DND-41 (cell line): ENCODE measurements around the gene GPR146.

Experiments used
- ATAC-seq: fragments of 200-7000 bp; cut with Tn5 transposase; 3 replicates; pipeline ENCODE4 v1.9.1; 2021; ENCODE audit warnings: low read depth; ENCODE audit not compliant: insufficient read depth
- DNase-seq: peaks from one replicate; pipeline ENCODE4 v3.0.0-alpha.2; 2020
- H2AFZ ChIP-seq: 2 replicates; pipeline ENCODE4 v1.6.0; 2012; ENCODE audit warnings: low read depth, low read length
- H3K27ac ChIP-seq: 2 replicates; pipeline ENCODE4 v1.5.1; 2012; ENCODE audit warnings: low read length, inconsistent platforms
- H3K27me3 ChIP-seq: fragments of 200-600 bp; sonication (generic); 2 replicates; pipeline ENCODE4 v1.6.0; 2012; ENCODE audit warnings: low read length, mild to moderate bottlenecking, inconsistent platforms; ENCODE audit not compliant: insufficient read depth, poor library complexity
- H3K36me3 ChIP-seq: 2 replicates; pipeline ENCODE4 v1.5.1; 2012; ENCODE audit warnings: low read length, inconsistent platforms; ENCODE audit not compliant: insufficient read depth
- H3K4me1 ChIP-seq: 2 replicates; pipeline ENCODE4 v1.5.1; 2012; ENCODE audit warnings: mild to moderate bottlenecking, low read length; ENCODE audit not compliant: insufficient read depth
- H3K4me2 ChIP-seq: 2 replicates; pipeline ENCODE4 v1.6.0; 2012; ENCODE audit warnings: mild to moderate bottlenecking, moderate library complexity, low read length, inconsistent platforms; ENCODE audit not compliant: insufficient read depth
- H3K4me3 ChIP-seq, 2 experiments: fragments of 200-600 bp in 1 of 2; shearing (Covaris generic) in 1 of 2; 2 replicates each; pipeline ENCODE4 v1.5.1; 2012 to 2016; ENCODE audit warnings: inconsistent platforms in 2 of 2, low read length in 2 of 2, mild to moderate bottlenecking in 2 of 2, low read depth in 1 of 2, moderate library complexity in 1 of 2
- H3K79me2 ChIP-seq: 2 replicates; pipeline ENCODE4 v1.6.0; 2012; ENCODE audit warnings: low read length, inconsistent platforms; ENCODE audit not compliant: insufficient read depth
- H3K9ac ChIP-seq: 2 replicates; pipeline ENCODE4 v1.6.0; 2012; ENCODE audit warnings: low read depth, mild to moderate bottlenecking, inconsistent platforms, low read length, moderate library complexity
- H3K9me3 ChIP-seq: 2 replicates; pipeline ENCODE4 v1.5.1; 2012; ENCODE audit warnings: low read length, moderate library complexity, mild to moderate bottlenecking, inconsistent platforms; ENCODE audit not compliant: insufficient read depth, severe bottlenecking
- H4K20me1 ChIP-seq: 2 replicates; pipeline ENCODE4 v1.6.0; 2012; ENCODE audit warnings: low read length; ENCODE audit not compliant: insufficient read depth
- CTCF ChIP-seq: IDR thresholded peaks from 2 replicates; pipeline ENCODE4 v1.5.1; 2012; ENCODE audit warnings: borderline replicate concordance, low read length, moderate library complexity, mild to moderate bottlenecking; ENCODE audit not compliant: poor library complexity, severe bottlenecking; ENCODE audit errors: extremely low read depth
- EZH2 ChIP-seq: IDR thresholded peaks from 3 replicates; pipeline ENCODE4 v1.6.1; 2012; ENCODE audit warnings: borderline replicate concordance, low read depth, mild to moderate bottlenecking, moderate library complexity, low read length, inconsistent platforms; ENCODE audit not compliant: severe bottlenecking

GPR146 gene

GRCh38 chr7:1024331-1024841, 20.0 kb upstream of the GPR146 start:
- H3K9ac ChIP-seq: no peak overlapping the region
- TF ChIP-seq EZH2: no peak
- no peak for TF ChIP-seq CTCF
- no peaks in the 10 kb centered on the region for H3K27me3 ChIP-seq
- H3K27ac ChIP-seq: no peak overlapping the region
- H3K4me2 ChIP-seq: no peak overlapping the region
- no peak overlapping the region for H3K4me3 ChIP-seq
- no peaks in the 10 kb centered on the region for H3K36me3 ChIP-seq
- H3K4me1 ChIP-seq: no peaks in the 10 kb centered on the region
- DNase-seq: no peak
- no peak overlapping the region for H2AFZ ChIP-seq
- ATAC-seq: no peak
- no peaks in the 10 kb centered on the region for H3K79me2 ChIP-seq
- peaks cover 19% of the 10 kb centered on the region for H3K9me3 ChIP-seq
- peaks cover 13% of the 10 kb centered on the region for H4K20me1 ChIP-seq

GRCh38 chr7:1024876-1025742, 19.2 kb upstream of the GPR146 start:
- no peak for ATAC-seq
- H3K4me1 ChIP-seq: no peaks in the 10 kb centered on the region
- no peak for DNase-seq
- H3K4me2 ChIP-seq: no peak overlapping the region
- H3K79me2 ChIP-seq: no peaks in the 10 kb centered on the region
- H3K27ac ChIP-seq: no peak overlapping the region
- H3K9ac ChIP-seq: no peak overlapping the region
- H3K4me3 ChIP-seq: no peak overlapping the region
- peaks cover 19% of the 10 kb centered on the region for H3K9me3 ChIP-seq
- H3K36me3 ChIP-seq: no peaks in the 10 kb centered on the region
- TF ChIP-seq CTCF (no peak), EZH2 (no peak)
- H2AFZ ChIP-seq: no peak overlapping the region
- no peaks in the 10 kb centered on the region for H3K27me3 ChIP-seq
- peaks cover 17% of the 10 kb centered on the region for H4K20me1 ChIP-seq

- TF ChIP-seq CTCF (no peak), EZH2 (no peak)
- no peak for ATAC-seq
- DNase-seq: no peak
Observed at GRCh38 chr7:1025743-1026581, 18.4 kb upstream of the GPR146 start.

More at GRCh38 chr7:1025743-1026581, 18.4 kb upstream of the GPR146 start:
- Histone ChIP-seq H3K4me1 (no peaks in the 10 kb centered on the region), H3K4me3 (no peak overlapping the region), H2AFZ (no peak overlapping the region), H3K9me3 (peaks cover 14% of the 10 kb centered on the region), H3K27me3 (no peaks in the 10 kb centered on the region), H3K79me2 (no peaks in the 10 kb centered on the region), H3K4me2 (no peak overlapping the region), H4K20me1 (peaks cover 25% of the 10 kb centered on the region), H3K27ac (no peak overlapping the region), H3K36me3 (no peaks in the 10 kb centered on the region), H3K9ac (no peak overlapping the region)
